ENCODE data around the gene CREG2. TPM values are rescaled to one million over a fixed set of nuclear protein-coding genes. Genes with fewer than 3 reads are reported as not detected.

The CREG2 gene
- polyA plus RNA-seq, 1 of the 3 experiments (the other 2 are of a cell fraction) = 1.4 TPM

- no peaks in the 10 kb centered on the region for H4K20me1 ChIP-seq (ENCODE audit: insufficient read depth)
- H3K27me3 ChIP-seq (ENCODE audit: insufficient read depth) = no peaks in the 10 kb centered on the region
- H3K9me2 ChIP-seq = no peaks in the 10 kb centered on the region
- no peaks in the 10 kb centered on the region for H3K79me2 ChIP-seq (ENCODE audit: insufficient read depth)
- WGBS (ENCODE audit: low lambda C conversion rate) = 84% methylated on average over 15 of the region's 20 CpGs
- peaks cover 4% of the 10 kb centered on the region for H3F3A ChIP-seq (replicated peaks; ENCODE audit: insufficient read depth)
- H2AFZ ChIP-seq (ENCODE audit: low read depth) = no peak overlapping the region
- TF ChIP-seq CTCF (IDR thresholded peaks at IDR 0.05) = no peak
- H3K9me3 ChIP-seq = no peaks in the 10 kb centered on the region
- H3K36me3 ChIP-seq (replicated peaks in 1 of 2; ENCODE audit: control insufficient read depth in 1 of 2, insufficient read depth in 2 of 2, low read length in 1 of 2) = no peaks in the 10 kb centered on the region
- H3K9ac ChIP-seq = no peak overlapping the region
- no peak for DNase-seq
- H3K27ac ChIP-seq (ENCODE audit: low read depth in 2 of 2, low read length in 1 of 2) = peak overlapping the region in 1 of 2 experiments; percentile 58; a peak in 2 of 4 replicates
- peaks cover 11 to 16% of the 10 kb centered on the region in 2 experiments for H3K4me1 ChIP-seq (ENCODE audit: control insufficient read depth in 1 of 2, insufficient read depth in 2 of 2, low read depth in 1 of 2, low read length in 1 of 2)
- H3K4me3 ChIP-seq (ENCODE audit: low read depth in 2 of 2, low read length in 1 of 2) = no peak overlapping the region
- ChIA-PET CTCF (interaction anchor here (3.5 kb wide), 1 partner anchor 14 kb away, joined by 17 read pairs; no protein-coding TSS in a partner anchor), POLR2A (no interaction called here)
- no peak overlapping the region for H3K4me2 ChIP-seq
Observed at GRCh38 chr2:101432411-101433181, 45.3 kb upstream of the CREG2 start.

- no peak overlapping the region for H3K27ac ChIP-seq (ENCODE audit: low read depth in 2 of 2, low read length in 1 of 2)
- H3K9me3 ChIP-seq = no peaks in the 10 kb centered on the region
- peaks cover 4% of the 10 kb centered on the region for H3F3A ChIP-seq (replicated peaks; ENCODE audit: insufficient read depth)
- H2AFZ ChIP-seq (ENCODE audit: low read depth) = no peak overlapping the region
- WGBS (ENCODE audit: low lambda C conversion rate) = 68% methylated on average over 4 of the region's 4 CpGs
- H3K27me3 ChIP-seq (ENCODE audit: insufficient read depth) = no peaks in the 10 kb centered on the region
- no peak for DNase-seq
- POLR2A ChIA-PET = no interaction called here
- H3K36me3 ChIP-seq (replicated peaks in 1 of 2; ENCODE audit: control insufficient read depth in 1 of 2, insufficient read depth in 2 of 2, low read length in 1 of 2) = no peaks in the 10 kb centered on the region
- no peaks in the 10 kb centered on the region for H4K20me1 ChIP-seq (ENCODE audit: insufficient read depth)
- no peak overlapping the region for H3K4me2 ChIP-seq
- no peak overlapping the region for H3K4me3 ChIP-seq (ENCODE audit: low read depth in 2 of 2, low read length in 1 of 2)
- CTCF ChIA-PET = interaction anchor here (3.5 kb wide), 1 partner anchor 13 kb away, joined by 17 read pairs; no protein-coding TSS in a partner anchor
- no peaks in the 10 kb centered on the region for H3K79me2 ChIP-seq (ENCODE audit: insufficient read depth)
- no peaks in the 10 kb centered on the region for H3K9me2 ChIP-seq
- H3K4me1 ChIP-seq (ENCODE audit: control insufficient read depth in 1 of 2, insufficient read depth in 2 of 2, low read depth in 1 of 2, low read length in 1 of 2) = peaks cover 11 to 16% of the 10 kb centered on the region in 2 experiments
- H3K9ac ChIP-seq = no peak overlapping the region
- TF ChIP-seq REST (IDR thresholded peaks at IDR 0.05; ENCODE audit: low read depth, low read length) (no peak), ELF1 (IDR thresholded peaks at IDR 0.05) (no peak), JUND (IDR thresholded peaks at IDR 0.05) (no peak), TEAD4 (IDR thresholded peaks at IDR 0.05; ENCODE audit: borderline replicate concordance, insufficient read depth) (no peak)
Observed at GRCh38 chr2:101431486-101431885, 44.2 kb upstream of the CREG2 start.
